GM21786 (cell line): ENCODE data around the gene WASL.
A peak's percentile ranks its signal among the peaks of the same experiment; 100 is the strongest.
"Not testable (repeated sequence)": the region's sequence is repeated elsewhere in the genome, so short reads cannot be mapped to it uniquely, and the experiment has no call there.

Experiments used
- ATAC-seq: cut with Tn5 transposase; IDR thresholded peaks from one replicate; pipeline ENCODE4 v1.9.1; 2021; ENCODE audit not compliant: unreplicated experiment

The WASL gene

GRCh38 chr7:123748734-123749536, at the start of gene WASL:
Gene WASL, minus strand, starts transcription at chr7:123749003. Its CDS starts 269 bp downstream, at chr7:123748734.
- ATAC-seq: peak; percentile 68

DNA sequence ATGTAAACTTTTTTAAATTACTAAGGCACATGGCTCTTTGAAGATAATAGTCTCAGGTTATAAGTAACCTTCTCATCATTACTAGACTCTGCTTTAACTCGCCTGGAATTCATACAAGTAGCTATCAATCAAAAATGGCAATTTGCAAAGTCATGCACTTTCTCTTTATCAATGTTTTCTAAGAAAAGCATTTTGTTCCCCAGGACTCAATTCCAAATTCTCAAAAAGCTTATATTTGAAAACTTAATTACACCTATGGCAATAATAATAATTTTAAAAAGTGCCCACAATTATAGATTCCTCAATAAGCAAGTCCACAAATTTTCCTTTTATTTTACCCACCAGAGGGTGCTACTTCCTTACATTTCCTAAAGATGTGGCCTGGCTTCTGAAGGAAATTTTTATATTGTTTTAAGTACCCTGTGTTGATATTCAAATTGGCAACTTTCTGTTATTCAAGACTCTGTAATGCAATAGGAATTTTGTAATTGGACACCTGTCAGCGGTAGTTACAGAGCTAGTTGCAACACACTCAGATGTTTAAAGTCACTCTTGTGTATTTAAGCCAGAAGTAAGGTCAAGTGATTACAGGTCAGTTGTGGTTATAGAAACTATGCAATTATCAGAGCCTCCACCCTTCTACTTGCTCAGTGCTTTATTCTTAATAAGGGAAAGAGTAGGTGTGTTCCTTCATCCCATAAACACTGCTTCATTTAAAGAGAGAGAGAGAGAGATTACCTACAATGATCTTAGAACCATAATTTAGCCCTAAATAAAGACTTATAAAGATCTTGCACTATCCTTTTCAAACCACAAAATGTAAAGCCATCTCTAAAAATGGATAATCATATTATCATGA, 49.1 kb upstream of the WASL start:
- ATAC-seq: no peak

- ATAC-seq: no peak
Measured at GRCh38 chr7:123796568-123796967, 47.8 kb upstream of the WASL start.

GRCh38 chr7:123795917-123796316, 47.1 kb upstream of the WASL start:
- ATAC-seq: no peak

GRCh38 chr7:123795116-123795515, 46.3 kb upstream of the WASL start:
- ATAC-seq: not testable (repeated sequence)

GRCh38 chr7:123792547-123792946, 43.7 kb upstream of the WASL start:
- peak; percentile 40 for ATAC-seq

GRCh38 chr7:123791001-123791400, 42.2 kb upstream of the WASL start:
- ATAC-seq: no peak

DNA sequence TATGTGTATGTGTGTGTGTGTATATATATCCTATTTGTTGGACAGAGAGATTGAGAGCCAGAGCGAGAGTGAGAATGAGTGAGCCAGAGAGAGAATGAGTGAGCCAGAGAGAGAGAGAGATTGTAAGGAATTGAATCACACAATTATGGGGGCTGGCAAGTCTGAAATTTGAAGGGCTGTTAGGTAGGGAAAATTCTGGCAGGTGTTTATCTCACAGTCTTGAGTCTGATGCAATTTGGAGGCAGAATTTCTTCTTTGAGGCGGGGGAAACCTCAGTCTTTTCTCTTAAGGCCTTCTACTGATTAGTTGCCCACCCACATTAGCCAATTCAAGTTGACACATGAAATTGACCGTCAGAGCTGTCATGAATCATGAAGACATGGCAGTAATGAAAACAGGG, 41.0 kb upstream of the WASL start:
- no peak for ATAC-seq

DNA sequence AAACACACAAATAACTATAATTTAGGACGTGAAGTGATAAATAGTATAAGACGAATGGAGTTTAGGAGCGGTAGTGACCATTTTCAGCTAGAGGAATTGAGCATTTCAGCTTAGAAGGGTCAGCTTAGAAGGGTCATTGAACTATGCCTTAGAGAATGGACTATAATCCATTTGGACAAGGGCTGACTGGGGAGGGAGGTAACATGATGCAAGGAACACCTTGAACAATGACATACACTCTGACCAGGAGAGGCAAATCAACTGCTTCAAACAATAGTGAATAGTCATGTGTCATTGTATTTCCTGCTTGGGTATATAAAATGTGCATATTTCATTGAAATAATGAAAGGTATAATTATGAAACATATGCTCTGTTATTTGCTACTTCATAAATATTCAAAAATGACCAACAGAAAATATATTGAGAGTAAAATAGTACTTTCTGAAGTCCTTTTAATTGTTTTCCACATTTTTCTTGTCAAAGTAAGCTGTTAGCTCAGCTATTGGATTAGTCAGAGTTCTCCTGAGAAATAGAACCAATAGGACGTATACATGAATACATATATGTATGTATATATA, 40.5 kb upstream of the WASL start:
- ATAC-seq: no peak

DNA sequence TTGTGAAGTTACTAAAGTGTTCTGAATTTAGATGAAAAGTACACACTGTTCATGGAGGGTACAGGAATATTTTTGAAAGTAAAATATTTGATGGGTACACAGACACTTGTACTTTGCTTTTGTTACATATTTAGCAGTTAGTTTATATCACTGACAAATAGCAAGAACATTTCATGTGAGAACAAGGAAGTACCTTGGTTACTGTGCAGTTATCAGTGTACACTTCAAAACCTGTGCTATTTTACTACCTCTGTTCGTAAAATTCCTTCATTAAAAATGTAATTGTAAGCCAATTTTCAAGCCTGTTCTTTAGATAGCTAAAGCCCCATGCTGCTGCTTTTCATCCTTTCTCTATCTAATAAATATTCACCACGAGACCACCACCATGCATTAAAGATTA, 39.8 kb upstream of the WASL start:
- ATAC-seq: no peak

DNA sequence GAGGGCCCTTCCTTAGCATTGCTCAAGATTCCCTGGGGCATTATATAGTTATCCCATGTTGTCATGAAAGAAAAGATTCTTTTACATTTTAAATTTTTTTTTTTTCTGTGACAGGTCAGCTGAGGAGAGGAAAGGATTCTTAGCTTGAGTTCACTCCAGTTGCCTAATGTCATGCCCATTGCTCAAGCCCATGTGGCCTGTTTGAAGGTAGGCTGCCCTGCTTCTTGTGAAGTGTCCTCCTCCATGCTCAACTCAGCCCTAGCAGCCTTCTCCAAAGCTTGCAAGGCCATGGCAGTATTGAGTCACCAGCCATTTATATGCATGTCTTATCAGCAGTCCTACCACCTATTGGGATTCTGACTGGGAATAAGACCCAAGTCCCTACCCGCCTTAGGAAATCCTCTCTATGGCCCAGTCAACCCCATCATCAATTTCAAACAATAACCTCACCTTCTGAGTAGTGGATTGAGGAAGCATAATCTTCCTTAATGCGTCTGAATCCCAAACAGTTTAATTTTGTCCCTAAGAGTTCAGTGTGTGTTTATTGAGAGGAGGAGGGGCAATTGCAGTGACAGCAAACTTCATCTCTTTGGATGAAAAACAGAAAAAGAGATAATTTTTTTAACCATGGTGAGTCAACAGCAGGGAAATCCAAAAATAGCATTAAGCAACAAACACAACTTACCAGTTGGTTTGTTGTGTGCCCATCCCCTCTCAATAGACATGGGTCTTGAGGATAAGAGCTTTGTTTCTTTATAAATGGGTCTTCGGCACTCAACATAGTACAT, 38.6 kb upstream of the WASL start:
- ATAC-seq: no peak

- ATAC-seq: no peak
Measured at GRCh38 chr7:123784263-123784662, 35.5 kb upstream of the WASL start.

DNA sequence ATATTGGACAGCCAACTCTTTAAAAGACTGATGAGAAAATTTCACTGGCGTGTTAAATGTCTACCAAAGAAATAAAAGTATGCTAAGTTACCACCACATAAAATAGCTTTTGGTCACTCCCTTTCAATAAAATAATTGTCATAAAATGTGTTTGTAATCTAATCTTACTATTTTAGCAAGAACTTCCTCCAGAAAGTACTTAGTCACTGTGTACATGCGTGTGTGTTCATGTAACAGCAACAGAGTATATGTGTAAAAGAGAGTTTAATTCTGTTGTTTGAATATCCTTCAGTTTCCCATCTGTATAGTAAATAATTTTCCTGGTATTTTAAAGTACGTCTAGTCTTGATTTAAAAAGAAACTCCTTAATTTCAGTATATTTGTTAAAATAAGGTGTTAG, 35.0 kb upstream of the WASL start:
- no peak for ATAC-seq

DNA sequence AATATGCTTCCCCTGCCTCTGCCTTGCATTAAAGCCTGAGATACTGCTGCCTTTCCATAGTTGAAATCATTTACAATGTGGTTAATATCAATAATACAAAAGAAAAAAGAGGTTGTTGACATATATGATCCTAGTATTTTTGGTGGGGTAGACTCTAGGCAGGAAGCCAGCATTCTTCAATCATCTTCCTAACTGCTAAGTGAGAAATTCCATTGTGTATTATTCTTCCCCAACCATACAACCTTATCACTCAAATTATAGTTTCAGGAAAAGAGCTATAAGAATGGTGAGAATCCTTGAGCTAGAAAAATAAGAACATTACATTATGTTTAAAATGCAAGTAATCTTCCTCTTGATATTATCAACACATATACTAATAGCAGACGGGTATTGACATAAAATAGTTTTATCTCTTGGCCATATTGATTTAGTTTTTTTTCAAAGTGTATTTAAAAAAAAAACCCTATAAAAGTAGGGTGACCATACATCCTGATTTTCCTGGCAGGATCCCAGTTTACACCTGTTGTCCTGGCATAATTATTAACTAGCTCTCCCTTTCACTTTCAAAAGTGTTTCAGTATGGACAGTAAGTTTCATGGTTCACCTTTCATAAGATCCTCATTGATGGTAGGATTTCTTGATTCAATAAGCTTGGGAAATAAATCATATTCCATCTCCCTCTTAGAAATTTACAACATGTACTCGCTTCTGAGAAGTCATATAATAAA, 33.4 kb upstream of the WASL start:
- ATAC-seq: no peak

DNA sequence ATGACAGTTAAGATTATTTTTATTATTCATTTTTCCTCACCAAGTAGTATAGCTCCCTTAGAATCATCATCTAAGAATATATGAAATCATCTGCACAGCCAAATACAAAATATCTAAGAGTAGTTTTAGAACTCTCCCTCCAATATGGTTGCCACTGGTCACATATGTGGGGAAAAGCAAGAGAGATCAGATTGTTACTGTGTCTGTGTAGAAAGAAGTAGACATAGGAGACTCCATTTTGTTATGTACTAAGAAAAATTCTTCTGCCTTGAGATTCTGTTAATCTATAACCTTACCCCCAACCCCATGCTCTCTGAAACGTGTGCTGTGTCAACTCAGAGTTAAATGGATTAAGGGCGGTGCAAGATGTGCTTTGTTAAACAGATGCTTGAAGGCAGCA, 31.7 kb upstream of the WASL start:
- ATAC-seq: not testable (repeated sequence)

DNA sequence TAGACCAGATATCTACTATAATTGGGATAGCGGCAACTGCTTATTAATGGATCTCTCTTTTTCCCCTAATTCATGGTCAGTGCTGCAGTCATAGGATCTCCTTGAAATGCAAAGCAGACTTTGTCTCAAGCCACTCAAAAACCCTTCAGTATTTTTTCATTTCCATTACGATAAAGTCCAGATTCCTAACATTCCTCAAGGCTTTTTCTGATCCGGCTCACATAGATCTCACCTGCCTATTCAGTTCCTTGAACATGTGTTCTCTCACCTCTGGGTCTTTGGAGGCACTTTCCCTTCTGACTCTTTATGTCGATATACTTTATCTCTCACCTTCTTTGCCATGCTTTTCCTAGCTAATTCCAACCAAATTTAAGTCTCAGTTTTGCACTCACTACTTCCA, 25.7 kb upstream of the WASL start:
- no peak for ATAC-seq

- no peak for ATAC-seq
Measured at GRCh38 chr7:123773481-123773880, 24.7 kb upstream of the WASL start.

DNA sequence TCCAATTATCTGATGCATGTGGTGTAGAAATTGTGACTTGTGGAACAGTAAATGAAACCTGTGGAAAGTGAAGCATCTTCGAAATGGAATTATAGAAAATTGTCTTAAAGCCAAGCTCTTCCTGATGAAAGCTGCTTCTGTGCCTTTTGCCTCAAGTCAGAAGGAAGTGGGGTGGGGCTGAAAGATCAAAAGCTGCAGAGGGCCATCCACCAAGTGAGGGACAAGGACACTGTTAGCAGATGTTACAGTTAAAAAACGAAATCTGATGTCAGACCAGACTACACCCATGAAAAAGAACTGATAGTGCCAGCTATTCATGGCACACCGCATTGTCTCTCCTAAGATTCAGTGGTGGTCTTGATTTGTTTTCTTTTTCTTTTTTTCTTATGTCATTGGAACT, 23.8 kb upstream of the WASL start:
- ATAC-seq: no peak

DNA sequence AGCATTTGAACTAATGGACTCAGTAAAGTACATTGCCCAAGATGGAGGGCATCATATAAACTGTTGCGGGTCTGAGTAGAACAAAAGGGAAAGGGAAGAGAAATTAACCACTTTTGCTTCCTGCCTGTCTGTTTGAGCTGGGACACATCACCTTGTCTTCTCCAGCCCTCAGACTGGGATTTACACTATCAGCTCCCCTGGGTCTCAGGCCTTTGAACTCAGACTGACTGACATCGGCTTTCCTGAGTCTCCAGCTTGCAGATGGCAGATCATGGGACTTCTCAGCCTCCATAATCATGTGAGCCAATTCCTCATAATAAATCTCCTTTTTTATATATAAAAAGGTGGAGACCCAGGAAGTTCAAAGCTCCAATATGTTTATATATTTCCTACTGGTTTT, 23.0 kb upstream of the WASL start:
- no peak for ATAC-seq

DNA sequence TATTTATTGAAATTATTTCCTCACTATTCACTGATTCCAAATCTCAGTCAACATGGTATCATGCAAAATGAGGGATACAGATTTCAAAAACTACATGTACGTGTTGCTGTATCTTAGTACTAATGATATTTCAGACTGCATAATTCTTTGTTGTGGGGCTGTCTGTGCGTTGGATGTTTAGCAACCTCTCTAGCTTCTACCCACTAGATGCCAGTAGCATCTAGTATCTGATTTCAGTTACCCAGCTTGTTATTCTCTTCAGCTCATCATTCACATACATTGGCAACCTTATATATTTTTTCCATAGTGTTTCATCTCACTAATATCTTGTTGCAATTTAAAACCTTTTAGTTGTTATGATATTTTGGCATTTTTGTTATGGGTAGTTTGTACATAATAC, 22.5 kb upstream of the WASL start:
- no peak for ATAC-seq
